T-helper 1 cell (primary cell): ENCODE results near the gene GNAI2.
A peak's percentile ranks its signal among the peaks of the same experiment; 100 is the strongest.
"Not testable (repeated sequence)": the region's sequence is repeated elsewhere in the genome, so short reads cannot be mapped to it uniquely, and the experiment has no call there.

Source experiments
- DNase-seq, 5 donors: peaks; one replicate each; pipeline ENCODE4 v3.0.0-alpha.2; 2012 to 2020

GNAI2 gene

DNA sequence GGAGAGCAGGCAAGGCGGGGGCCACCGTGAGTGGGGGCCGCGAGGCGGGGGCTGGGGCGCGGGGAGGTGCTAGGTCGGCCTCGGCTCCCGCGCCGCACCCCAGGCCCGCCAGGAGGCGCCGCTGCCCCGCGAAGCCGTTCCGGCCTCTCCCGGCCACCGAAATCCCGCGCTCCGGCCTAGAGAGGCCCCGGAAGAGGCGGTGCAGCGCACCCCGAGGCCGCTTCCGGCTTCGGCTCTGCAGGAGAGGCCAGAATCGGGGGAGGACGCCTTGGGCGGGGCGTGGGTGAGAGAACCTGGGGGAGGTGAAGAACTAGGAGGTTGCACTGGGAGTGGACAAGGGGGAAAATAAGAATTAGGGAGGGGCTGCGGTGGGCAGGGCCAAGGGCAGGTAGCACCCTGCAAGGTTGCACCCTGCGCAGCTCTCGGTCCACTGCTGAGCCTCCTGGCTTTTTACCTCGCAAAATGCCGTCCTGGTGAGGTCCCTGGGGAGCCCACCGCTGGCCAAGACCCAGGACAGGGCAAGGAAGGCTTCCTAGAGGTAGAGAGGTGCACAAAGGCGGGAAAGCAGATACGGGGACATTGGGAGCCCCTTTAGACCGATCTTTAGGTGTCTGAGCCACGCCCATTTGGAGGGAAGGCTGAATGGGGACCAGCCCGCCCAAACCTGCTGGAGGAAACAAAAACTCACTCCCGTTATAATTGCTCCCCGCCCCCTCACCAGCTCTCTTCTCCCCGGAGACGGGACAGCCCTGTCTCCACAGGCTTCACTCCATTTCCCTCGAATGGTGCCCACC is 8.4 kb upstream of the GNAI2 start:
- peak; percentile 83 to 93 (median 87) for DNase-seq

DNA sequence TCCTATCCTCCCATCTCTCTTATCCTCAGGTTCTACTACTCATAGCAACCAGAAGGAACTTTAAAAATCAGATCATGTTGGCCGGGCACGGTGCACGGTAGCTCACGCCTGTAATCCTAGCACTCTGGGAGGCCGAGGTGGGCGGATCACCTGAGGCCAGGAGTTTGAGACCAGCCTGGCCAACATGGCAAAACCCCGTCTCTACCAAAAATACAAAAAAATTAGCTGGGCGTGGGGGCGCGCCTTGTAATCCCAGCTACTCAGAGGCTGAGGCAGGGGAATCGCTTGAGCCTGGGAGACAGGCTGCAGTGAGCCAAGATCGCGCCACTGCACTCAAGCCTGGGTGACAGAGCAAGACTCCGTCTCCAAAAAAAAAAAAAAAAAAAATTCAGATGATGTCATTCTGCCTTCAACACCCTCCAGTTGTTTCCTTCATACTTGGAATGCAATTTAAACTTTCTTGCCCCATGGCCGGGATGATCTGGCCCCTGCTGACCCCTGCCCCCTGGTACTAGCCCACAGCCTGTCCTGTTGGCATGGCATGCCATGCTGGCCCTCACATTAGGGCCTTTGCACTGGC is 7.7 kb upstream of the GNAI2 start:
- DNase-seq: not testable (repeated sequence)

DNA sequence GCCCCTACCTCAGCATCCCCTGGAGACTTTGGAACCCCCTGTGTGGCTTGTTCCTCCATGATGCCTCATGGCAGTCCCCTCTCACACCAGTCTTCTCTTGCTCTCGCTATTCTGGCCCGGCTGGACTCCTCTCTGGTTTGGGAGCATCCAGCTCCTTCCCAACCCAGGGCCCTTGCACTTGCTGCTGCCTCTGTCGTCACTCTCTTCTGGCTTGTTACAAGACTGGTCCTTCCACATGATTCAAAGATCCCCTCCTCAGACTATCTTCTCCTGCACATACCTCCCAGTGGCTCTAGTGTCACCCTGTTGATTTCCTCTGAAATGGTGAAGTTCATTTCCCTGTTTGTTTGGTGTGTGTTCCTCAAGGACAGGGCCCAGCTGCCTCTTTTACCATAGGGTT is 6.5 kb upstream of the GNAI2 start:
- DNase-seq: no peak

DNA sequence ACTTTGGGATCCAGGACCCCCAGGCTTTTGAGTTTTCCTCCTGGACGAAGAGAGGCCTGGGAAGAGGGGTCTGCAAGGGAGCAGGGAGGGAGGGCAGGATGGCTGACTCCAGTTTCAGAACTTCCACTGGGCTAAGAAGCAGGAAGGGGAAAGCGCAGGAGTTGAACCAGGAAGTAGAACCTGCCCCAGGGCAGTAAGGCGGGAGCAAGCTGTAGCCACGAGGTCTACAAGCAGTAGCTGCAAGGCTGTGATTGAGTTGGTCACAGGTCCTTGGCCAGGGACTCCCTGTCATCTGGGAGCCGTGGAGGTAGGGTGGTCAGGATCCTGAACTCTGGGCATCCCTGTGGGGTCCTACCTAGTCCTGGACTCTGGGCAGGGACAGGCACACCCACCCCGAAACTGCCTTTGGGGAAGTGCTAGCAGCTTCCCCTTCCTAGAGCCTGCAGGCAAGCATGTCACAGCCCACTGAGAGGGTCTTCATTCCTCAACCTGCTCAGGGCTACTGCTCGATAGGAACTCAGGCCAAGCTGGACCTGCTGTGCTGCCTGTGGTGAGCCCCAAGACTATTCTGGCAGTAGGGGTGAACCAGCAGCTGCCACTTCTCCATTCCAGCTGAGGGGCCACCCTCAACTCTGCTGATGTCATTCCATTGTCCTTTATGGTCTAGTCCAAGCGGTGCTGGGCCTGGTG is 5.8 kb upstream of the GNAI2 start:
- DNase-seq: no peak

- DNase-seq: no peak
These were observed 5.2 kb upstream of the GNAI2 start for GRCh38 chr3:50230794-50231125.

DNA sequence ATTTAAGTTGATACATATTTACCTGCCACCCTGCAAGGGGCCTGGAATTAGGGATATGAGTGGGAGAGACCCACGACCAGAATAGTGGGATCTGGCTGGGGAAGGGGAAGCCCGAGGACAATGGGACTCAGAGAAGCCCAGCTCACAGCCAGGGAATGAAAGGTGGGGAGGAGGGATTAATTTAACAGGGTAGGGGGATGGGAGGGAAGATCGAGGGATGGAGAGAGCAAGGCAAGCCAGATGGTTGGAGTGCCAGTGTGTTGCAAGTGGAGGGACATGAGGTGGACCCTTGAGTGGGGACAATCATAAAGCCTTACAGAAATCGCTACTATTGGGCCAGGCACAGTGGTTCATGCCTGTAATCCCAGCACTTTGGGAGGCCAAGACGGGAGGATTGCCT is 4.4 kb upstream of the GNAI2 start:
- no peak for DNase-seq

DNA sequence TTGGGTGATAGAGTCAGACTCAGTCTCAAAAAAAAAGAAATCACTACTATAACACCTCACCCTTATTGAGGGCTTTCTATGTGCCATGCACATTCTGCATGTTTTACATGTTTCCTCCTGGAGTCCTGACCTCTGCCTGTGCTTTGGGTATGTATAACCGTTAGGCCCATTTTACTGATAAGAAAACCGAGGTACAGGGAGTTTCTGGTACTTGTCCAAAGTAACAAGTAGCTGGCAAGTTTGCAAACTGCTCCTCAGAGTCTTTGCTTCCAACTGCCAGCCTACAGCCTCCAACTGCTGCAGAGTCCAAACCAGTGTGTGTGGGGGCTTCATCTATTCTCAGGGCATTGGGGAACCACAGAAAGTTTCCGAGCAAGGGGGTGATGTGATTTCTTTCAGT is 3.7 kb upstream of the GNAI2 start:
- DNase-seq: no peak

GRCh38 chr3:50233176-50233575 is 2.8 kb upstream of the GNAI2 start:
- no peak for DNase-seq

- DNase-seq: no peak
These were observed 604 bp downstream of the GNAI2 start for GRCh38 chr3:50236484-50237132.

GRCh38 chr3:50237133-50237651 is 1.2 kb downstream of the GNAI2 start:
- DNase-seq: peak in 1 of 5 donors; percentile 51

- peak; percentile 72 to 92 (median 83) for DNase-seq
These were observed 1.9 kb downstream of the GNAI2 start for GRCh38 chr3:50237754-50238548.

DNA sequence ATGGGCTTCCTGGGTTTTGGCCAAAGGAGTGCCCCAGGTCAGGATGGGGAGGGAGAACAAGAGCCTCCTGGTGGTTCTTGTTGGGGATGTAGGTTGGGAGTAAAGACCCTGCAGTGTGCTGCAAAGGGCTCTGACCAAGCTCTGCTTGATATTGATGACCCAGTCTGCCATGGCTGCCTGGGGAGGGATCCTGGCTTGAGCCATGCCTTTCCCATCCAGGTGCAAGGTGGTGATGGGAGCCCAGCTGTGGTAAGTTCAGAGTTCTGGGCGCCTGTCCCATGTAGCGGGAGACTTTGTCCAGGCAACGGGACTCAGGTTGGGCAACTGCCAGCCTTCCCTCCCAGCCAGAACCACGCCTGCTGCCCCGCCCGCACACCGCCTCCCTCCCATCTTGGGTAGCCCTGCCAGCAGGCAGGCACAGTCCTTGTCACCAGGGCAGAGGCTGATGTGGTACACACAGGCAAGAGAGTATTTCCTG is 2.6 kb downstream of the GNAI2 start:
- peak in 1 of 5 donors; percentile 22 for DNase-seq

DNA sequence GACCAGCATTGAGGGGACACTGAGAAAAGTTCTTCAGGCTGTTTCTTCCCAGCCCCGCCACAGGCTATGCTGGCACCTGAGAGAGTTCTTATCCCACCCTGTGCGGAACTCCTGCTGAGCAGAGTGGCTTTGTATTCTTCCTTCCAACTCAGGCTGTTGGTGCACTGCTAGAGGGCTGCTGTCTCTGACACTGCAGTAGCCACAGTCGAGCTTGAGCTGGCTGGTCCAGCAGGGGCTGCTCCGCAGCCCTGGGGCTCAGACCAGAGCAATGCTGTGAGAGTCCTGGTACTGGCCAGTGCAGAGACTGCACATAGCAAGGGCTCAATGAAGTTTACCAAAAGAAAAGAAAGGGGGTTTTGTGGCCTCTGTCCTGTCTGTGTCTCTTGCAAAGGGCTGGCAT is 3.6 kb downstream of the GNAI2 start:
- no peak for DNase-seq

GRCh38 chr3:50241163-50241562 is 5.2 kb downstream of the GNAI2 start:
- no peak for DNase-seq

- DNase-seq: no peak
These were observed 5.8 kb downstream of the GNAI2 start for GRCh38 chr3:50241713-50242380.

GRCh38 chr3:50242381-50242770 is 6.4 kb downstream of the GNAI2 start:
- peak in 1 of 5 donors; percentile 59 for DNase-seq

GRCh38 chr3:50242851-50243542 is 7.0 kb downstream of the GNAI2 start:
- peak in 2 of 5 donors; percentile 31 to 32 for DNase-seq

GRCh38 chr3:50243543-50243895 is 7.5 kb downstream of the GNAI2 start:
- DNase-seq: no peak

- not testable (repeated sequence) for DNase-seq
These were observed 8.8 kb downstream of the GNAI2 start for GRCh38 chr3:50244813-50245212.

- no peak for DNase-seq
These were observed 9.3 kb downstream of the GNAI2 start for GRCh38 chr3:50245251-50245745.
